Activated CD8-positive, alpha-beta T cell treated with anti-CD3 and anti-CD28 coated beads for 36 hours (primary cell): ENCODE results near the gene GNB1L. TPM values are rescaled to one million over a fixed set of nuclear protein-coding genes. Genes with fewer than 3 reads are reported as not detected.
"Not testable (repeated sequence)": the region's sequence is repeated elsewhere in the genome, so short reads cannot be mapped to it uniquely, and the experiment has no call there.

Experiments
- ATAC-seq: fragments of 200-7000 bp; cut with Tn5 transposase; one replicate; pipeline ENCODE4 v1.10.0; 2021; ENCODE audit warnings: mild to moderate bottlenecking, moderate library complexity
- CTCF ChIA-PET: fragments of 350-600 bp; sonication (Branson Sonifier 250); formaldehyde crosslinking; loops from one replicate; lab custom pipeline; 2021; ENCODE audit warnings: antibody characterized with exemption; lab: Charles Lee
- POLR2A ChIA-PET: fragments of 350-600 bp; sonication (Branson Sonifier 250); formaldehyde crosslinking; loops from one replicate; lab custom pipeline; 2021; ENCODE audit warnings: antibody characterized with exemption; lab: Charles Lee
- DNase-seq: peaks from one replicate; pipeline ENCODE4 v3.0.0-alpha.2; 2020
- H3K27ac Mint-ChIP-seq: one replicate; pipeline ENCODE4 v1.8.0; 2021; ENCODE audit warnings: mild to moderate bottlenecking, mixed read lengths
- H3K27me3 Mint-ChIP-seq: one replicate; pipeline ENCODE4 v1.8.0; 2021; ENCODE audit warnings: mixed read lengths
- H3K36me3 Mint-ChIP-seq: one replicate; pipeline ENCODE4 v1.8.0; 2021; ENCODE audit warnings: low read depth, mixed read lengths
- H3K4me1 Mint-ChIP-seq: one replicate; pipeline ENCODE4 v1.8.0; 2021; ENCODE audit warnings: low read depth, mixed read lengths
- H3K4me3 Mint-ChIP-seq: one replicate; pipeline ENCODE4 v1.8.0; 2021; ENCODE audit warnings: mild to moderate bottlenecking, moderate library complexity, mixed read lengths
- H3K9me3 Mint-ChIP-seq: one replicate; pipeline ENCODE4 v1.8.0; 2021; ENCODE audit warnings: mixed read lengths
- intact Hi-C: fragments of 100-400 bp; cut with micrococcal nuclease; formaldehyde crosslinking; loops from one replicate; pipeline ENCODE4 v1.10.0; 2022
- total RNA-seq, 2 experiments: library from RNA; stranded (reverse); gene quantifications; one replicate each; pipeline ENCODE4 v1.2.3, GENCODE V29; 2021
- TF ChIP-seq, protein P1 (sequence below): fragments of 200-600 bp; IDR thresholded peaks from one replicate; pipeline ENCODE4 v1.8.0; 2022; ENCODE audit warnings: antibody characterized with exemption, mild to moderate bottlenecking

Gene GNB1L
- total RNA-seq, 2 experiments from 2014 or later = 16.2 to 17.4 TPM

DNA sequence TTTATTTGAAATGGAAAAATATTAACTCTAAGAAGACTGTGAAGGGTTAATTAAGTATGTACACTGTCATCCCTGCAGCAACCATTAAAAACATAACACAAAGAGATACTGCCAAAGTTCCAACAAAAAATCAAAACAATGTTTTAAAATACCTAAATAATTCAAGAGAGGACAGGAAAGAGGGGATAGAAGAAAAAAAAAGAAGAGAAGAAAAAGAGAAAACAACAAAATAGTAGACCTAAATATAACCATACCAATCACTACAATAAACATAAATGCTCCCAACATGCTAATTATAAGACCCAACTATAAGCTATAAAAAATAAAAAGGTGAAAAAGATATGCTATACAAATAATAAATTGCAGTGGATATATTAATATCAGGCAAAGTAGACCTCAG lies 20.1 kb downstream of the GNB1L start:
- intact Hi-C loops = no loop called here
- ATAC-seq (no peak), DNase-seq (no peak)
- CTCF ChIA-PET = interaction anchor here (1.4 kb wide), 1 partner anchor 9 kb away, joined by 4 read pairs; no protein-coding TSS in a partner anchor
- H3K36me3 Mint-ChIP-seq = peaks cover 5% of the 10 kb centered on the region
- no peaks in the 10 kb centered on the region for H3K27me3 Mint-ChIP-seq
- H3K27ac Mint-ChIP-seq = no peak overlapping the region
- H3K9me3 Mint-ChIP-seq = no peaks in the 10 kb centered on the region
- no peak overlapping the region for H3K4me3 Mint-ChIP-seq
- TF ChIP-seq, protein P1, sequence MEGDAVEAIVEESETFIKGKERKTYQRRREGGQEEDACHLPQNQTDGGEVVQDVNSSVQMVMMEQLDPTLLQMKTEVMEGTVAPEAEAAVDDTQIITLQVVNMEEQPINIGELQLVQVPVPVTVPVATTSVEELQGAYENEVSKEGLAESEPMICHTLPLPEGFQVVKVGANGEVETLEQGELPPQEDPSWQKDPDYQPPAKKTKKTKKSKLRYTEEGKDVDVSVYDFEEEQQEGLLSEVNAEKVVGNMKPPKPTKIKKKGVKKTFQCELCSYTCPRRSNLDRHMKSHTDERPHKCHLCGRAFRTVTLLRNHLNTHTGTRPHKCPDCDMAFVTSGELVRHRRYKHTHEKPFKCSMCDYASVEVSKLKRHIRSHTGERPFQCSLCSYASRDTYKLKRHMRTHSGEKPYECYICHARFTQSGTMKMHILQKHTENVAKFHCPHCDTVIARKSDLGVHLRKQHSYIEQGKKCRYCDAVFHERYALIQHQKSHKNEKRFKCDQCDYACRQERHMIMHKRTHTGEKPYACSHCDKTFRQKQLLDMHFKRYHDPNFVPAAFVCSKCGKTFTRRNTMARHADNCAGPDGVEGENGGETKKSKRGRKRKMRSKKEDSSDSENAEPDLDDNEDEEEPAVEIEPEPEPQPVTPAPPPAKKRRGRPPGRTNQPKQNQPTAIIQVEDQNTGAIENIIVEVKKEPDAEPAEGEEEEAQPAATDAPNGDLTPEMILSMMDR = no peak
- peaks cover 26% of the 10 kb centered on the region for H3K4me1 Mint-ChIP-seq
- POLR2A ChIA-PET = interaction anchor here (0.6 kb wide), 1 partner anchor 89 kb away, joined by 4 read pairs; no protein-coding TSS in a partner anchor

DNA sequence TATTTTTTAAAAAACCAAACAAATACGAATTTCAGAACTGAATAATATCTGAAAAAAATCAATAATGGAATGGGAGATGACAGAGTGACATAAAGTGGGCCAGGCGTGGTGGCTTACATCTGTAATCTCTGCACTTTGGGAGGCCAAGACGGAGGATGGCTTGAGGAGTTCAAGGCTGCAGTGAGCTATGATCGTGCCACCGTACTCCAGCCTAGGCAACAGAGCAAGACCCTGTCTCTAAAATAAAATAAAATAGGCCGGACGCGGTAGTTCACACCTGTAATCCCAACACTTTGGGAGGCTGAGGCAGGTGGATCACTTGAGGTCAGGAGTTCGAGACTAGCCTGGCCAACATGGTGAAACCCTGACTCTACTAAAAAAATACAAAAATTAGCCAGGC lies 21.3 kb downstream of the GNB1L start:
- CTCF ChIA-PET = interaction anchor here (0.8 to 2.9 kb wide), 4 partner anchors 57 to 102 kb away, joined by 3 to 13 read pairs (median 6); no protein-coding TSS in a partner anchor
- H3K9me3 Mint-ChIP-seq, intact Hi-C loops, DNase-seq, H3K27ac Mint-ChIP-seq, H3K4me3 Mint-ChIP-seq, H3K27me3 Mint-ChIP-seq, H3K36me3 Mint-ChIP-seq, ATAC-seq: not testable (repeated sequence)
- POLR2A ChIA-PET = interaction anchor here (1.2 to 1.5 kb wide), 2 partner anchors 12 to 57 kb away, joined by 3 to 5 read pairs; no protein-coding TSS in a partner anchor
- H3K4me1 Mint-ChIP-seq = peaks cover 26% of the 10 kb centered on the region

DNA sequence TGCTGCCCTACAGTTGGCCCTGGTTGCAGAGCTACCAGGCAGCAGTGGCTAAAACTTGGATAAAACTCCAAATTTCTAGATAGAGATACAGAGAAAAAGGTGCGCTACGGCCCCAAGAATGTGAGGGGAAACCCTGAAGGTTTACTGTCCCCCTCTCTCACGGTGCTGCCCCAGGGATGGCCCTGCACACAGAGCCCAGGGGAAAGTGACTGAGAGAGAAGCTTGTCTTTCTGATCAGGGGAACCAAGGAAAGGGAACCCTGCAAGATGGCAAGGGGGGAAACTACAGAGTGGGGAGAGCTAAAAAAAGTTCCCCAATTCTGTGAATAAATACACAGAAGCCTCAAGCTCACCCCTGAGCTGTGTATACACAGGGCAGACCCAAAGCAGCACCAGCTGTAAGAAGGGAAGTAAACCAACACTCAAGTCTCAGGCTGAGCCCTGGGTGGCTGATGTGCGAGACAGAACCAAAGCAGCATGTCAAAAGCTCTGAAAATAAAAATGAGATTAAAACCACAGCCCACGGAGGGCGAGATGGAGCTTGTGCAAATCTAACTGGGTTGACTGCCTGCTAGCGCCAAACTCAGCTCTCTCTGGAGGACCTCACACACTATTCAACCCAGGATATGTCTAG lies 22.1 kb downstream of the GNB1L start:
- POLR2A ChIA-PET = interaction anchor here (1.1 to 1.5 kb wide), 4 partner anchors 10 to 59 kb away, joined by 3 to 5 read pairs (median 3); no protein-coding TSS in a partner anchor
- no peak overlapping the region for H3K27ac Mint-ChIP-seq
- CTCF ChIA-PET = interaction anchor here (0.8 to 2.9 kb wide), 8 partner anchors 9 to 102 kb away, joined by 3 to 13 read pairs (median 3); no protein-coding TSS in a partner anchor
- no peak overlapping the region for H3K4me3 Mint-ChIP-seq
- ATAC-seq (no peak), DNase-seq (no peak)
- intact Hi-C loops = no loop called here
- H3K36me3 Mint-ChIP-seq = peaks cover 2% of the 10 kb centered on the region
- no peaks in the 10 kb centered on the region for H3K9me3 Mint-ChIP-seq
- TF ChIP-seq, protein P1 = no peak
- peaks cover 24% of the 10 kb centered on the region for H3K4me1 Mint-ChIP-seq
- H3K27me3 Mint-ChIP-seq = no peaks in the 10 kb centered on the region

DNA sequence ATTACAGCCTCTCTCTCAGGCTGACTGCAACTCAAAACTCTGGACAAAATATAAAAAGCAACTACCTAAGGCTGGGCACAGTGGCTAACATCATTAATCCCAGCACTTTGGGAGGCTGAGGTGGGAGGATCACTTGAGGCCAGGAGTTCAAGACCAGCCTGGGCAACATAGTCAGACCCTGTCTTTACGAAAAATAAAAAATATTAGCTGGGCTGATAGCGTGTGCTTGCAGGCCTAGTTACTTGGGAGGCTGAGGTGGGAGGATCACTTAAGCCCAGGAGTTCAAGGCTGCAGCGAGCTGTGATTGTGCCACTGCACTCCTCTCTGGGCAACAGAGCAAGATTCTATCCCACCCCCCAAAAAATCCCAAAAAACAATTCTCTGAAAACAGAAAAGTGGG lies 22.7 kb downstream of the GNB1L start:
- ChIA-PET CTCF (interaction anchor here (0.9 to 2.9 kb wide), 6 partner anchors 9 to 101 kb away, joined by 3 to 13 read pairs (median 4); no protein-coding TSS in a partner anchor), POLR2A (interaction anchor here (1.1 to 1.5 kb wide), 4 partner anchors 11 to 60 kb away, joined by 3 to 5 read pairs (median 3); no protein-coding TSS in a partner anchor)
- H3K27me3 Mint-ChIP-seq, H3K36me3 Mint-ChIP-seq, H3K9me3 Mint-ChIP-seq, DNase-seq, ATAC-seq, intact Hi-C loops, H3K4me3 Mint-ChIP-seq, H3K27ac Mint-ChIP-seq: not testable (repeated sequence)
- H3K4me1 Mint-ChIP-seq = peaks cover 23% of the 10 kb centered on the region

DNA sequence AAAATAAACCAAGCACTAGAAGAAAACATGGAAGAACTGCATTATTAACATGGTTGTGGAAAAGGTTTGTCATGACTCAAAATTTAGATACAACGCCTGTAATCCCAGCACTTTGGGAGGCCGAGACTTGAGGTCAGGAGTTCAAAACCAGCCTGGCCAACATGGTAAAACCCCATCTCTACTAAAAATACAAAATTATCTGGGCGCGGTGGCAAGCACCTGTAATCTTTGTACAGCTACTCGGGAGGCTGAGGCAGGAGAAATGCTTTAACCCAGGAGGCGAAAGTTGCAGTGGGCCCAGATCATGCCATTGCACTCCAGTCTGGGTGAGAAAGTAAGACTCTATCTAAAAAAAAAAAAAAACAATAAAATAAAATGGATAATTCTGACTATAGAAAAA lies 23.7 kb downstream of the GNB1L start:
- H3K4me1 Mint-ChIP-seq = peaks cover 19% of the 10 kb centered on the region
- TF ChIP-seq, protein P1 = no peak
- H3K9me3 Mint-ChIP-seq = no peaks in the 10 kb centered on the region
- POLR2A ChIA-PET = no interaction called here
- H3K27ac Mint-ChIP-seq = no peak overlapping the region
- H3K27me3 Mint-ChIP-seq = no peaks in the 10 kb centered on the region
- H3K36me3 Mint-ChIP-seq = no peaks in the 10 kb centered on the region
- DNase-seq = no peak
- intact Hi-C loops = no loop called here
- no peak overlapping the region for H3K4me3 Mint-ChIP-seq
- CTCF ChIA-PET = interaction anchor here (1.6 to 2.9 kb wide), 3 partner anchors 11 to 100 kb away, joined by 4 to 13 read pairs (median 10); no protein-coding TSS in a partner anchor
- ATAC-seq = no peak

DNA sequence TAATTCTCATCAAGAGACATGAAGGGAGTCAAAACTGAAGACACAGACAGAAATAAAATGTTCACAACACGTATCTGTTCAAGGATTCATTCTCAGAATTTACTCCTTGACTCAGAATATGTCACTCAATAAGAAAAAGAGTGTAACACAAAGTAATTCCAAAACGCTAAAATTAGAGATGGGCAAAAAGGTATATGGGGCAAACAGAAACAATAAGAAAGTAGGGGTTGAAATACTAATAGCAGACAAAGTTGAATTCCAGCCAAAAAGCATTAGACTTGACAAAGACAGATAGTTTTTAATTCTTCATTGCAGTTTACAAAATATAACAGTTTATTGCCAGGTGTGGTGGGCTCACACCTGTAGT lies 26.7 kb downstream of the GNB1L start:
- ChIA-PET CTCF (no interaction called here), POLR2A (no interaction called here)
- no peaks in the 10 kb centered on the region for H3K27me3 Mint-ChIP-seq
- H3K9me3 Mint-ChIP-seq = no peaks in the 10 kb centered on the region
- H3K4me1 Mint-ChIP-seq = peaks cover 5% of the 10 kb centered on the region
- intact Hi-C loops = no loop called here
- TF ChIP-seq, protein P1 = no peak
- H3K36me3 Mint-ChIP-seq = no peaks in the 10 kb centered on the region
- H3K4me3 Mint-ChIP-seq = no peak overlapping the region
- ATAC-seq = no peak
- H3K27ac Mint-ChIP-seq = no peak overlapping the region
- no peak for DNase-seq
